Activated T-cell treated with anti-CD3 and anti-CD28 coated beads for 48 hours (primary cell): ENCODE results near the gene QRFPR.
"Not testable (repeated sequence)": the region's sequence is repeated elsewhere in the genome, so short reads cannot be mapped to it uniquely, and the experiment has no call there.

Source experiments
- DNase-seq: peaks from one replicate; pipeline ENCODE4 v3.0.0-alpha.2; 2020; ENCODE audit warnings: low read depth

The QRFPR gene

GRCh38 chr4:121380776-121381462 lies at the start of gene QRFPR:
Gene QRFPR (minus strand): TSS chr4:121381018. CDS start chr4:121380647, 371 bp downstream.
- DNase-seq = no peak

- DNase-seq = no peak
Measured at GRCh38 chr4:121428721-121429120, 47.9 kb upstream of the QRFPR start.

DNA sequence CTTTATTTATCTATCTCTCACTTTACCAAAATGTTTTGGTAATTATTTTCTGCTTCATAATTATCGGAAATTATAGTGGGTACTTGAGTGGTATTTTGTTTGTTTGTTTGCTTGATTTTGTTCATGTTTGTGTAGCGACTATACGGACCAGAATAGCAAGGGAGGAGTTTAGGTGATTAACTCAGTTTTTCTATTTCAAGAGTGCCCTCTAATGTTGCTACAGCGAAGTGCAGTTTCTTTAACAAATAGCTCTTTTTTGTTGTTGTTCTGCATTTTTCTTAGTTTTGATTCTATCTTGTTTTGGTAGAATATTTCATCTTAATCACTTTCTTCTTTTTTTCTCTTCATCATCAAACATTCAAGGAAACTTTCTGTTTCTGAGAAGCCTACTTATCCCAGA lies 40.8 kb upstream of the QRFPR start:
- DNase-seq = no peak

GRCh38 chr4:121411151-121411744 lies 30.4 kb upstream of the QRFPR start:
- no peak for DNase-seq

- not testable (repeated sequence) for DNase-seq
Measured at GRCh38 chr4:121408567-121408966, 27.7 kb upstream of the QRFPR start.

GRCh38 chr4:121400632-121401031 lies 19.8 kb upstream of the QRFPR start:
- DNase-seq = no peak

- DNase-seq = no peak
Measured at GRCh38 chr4:121397941-121398601, 17.3 kb upstream of the QRFPR start.

DNA sequence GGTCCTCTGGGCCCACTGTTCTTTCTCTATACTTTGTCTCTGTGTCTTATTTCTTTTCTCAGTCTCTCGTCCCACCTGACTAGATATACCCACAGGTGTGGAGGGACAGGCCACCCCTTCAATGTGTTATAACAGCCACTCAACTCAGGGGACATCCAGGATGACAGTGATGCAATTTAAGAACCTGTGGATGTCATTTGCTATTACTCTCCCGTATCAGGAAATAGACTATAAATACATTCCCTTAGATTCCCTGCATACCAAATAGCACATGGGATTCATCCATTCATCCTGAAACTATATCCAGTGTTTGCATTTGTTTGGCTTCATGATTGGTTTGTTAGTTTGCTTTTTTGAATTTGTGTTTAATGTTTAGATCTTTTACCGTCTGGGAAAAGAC lies 16.6 kb upstream of the QRFPR start:
- DNase-seq = no peak

GRCh38 chr4:121392426-121393086 lies 11.7 kb upstream of the QRFPR start:
- no peak for DNase-seq

DNA sequence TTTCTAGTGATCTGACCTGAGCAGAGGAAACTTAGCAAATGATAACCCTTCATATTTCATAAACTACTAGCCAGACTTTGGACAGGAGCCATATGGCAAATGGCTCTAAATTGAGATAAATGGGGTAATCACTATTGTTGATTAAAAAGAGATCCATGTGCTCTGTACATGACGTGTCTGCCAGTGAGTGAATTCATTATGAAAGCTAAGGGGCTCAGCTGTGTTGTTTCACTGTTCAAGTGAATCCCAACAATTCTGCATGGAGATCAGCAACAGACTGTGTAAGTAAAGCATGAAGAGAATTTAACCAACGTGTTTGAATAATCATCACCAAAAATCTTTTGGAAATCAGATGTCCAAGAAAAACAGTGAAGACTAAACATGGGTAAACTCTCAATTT lies 9.5 kb upstream of the QRFPR start:
- DNase-seq = no peak

DNA sequence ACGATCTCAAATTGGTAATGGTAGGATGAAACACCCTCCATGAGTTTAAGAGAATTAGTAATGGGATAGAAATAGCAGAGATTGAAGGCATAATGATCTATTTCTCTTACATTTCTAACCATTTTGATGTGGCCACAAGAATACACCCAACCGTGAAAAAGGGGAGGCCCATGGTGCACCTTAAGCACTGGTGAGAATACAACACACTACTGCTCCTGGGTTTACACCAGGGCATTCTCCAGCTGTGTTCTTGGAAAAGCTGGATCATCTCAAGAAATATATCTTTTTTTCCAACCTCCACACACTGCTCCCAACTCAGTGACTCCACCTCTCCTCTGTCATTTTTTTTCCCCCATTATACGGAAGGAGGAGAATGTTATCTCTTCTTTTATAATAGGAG lies 1.5 kb downstream of the QRFPR start:
- DNase-seq = no peak

- DNase-seq = no peak
Measured at GRCh38 chr4:121377076-121377475, 3.7 kb downstream of the QRFPR start.

DNA sequence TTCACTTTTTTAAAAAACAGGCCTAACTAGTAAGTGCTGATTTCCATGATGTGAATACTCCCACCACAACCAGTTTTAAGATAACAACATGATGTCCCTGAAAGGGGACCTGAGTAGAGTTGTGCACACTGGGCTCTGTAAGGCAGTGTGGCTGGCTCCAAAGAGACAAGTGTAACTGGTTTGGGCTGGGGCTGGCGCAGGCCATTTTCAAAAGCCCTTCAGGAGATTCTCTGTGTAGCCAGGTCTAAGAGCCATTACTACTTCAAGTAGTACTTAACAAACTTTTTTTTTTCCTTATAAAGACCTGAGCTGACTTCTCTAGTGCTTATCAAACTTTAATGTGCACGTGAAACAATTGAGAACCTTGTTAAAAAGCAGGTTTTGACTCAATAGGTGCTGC lies 4.3 kb downstream of the QRFPR start:
- no peak for DNase-seq

DNA sequence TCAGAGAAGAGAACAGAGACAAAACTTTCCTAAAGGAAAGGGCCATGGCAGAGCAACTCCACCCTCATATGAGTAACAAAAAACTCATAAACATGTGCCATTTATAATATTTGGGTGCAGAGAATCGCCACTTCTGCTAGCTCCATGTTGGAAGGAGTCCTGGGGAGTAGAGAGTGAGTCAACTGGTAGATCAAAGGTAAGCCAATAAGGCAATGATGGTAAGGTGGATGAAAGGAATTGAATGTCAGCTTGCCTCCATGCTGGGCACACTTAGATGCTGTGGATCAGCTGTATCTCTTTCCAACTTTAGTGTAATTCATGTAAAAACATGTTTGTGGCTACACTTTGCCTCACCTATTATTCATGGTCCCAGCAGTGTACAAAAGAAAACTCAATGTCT lies 4.7 kb downstream of the QRFPR start:
- no peak for DNase-seq

DNA sequence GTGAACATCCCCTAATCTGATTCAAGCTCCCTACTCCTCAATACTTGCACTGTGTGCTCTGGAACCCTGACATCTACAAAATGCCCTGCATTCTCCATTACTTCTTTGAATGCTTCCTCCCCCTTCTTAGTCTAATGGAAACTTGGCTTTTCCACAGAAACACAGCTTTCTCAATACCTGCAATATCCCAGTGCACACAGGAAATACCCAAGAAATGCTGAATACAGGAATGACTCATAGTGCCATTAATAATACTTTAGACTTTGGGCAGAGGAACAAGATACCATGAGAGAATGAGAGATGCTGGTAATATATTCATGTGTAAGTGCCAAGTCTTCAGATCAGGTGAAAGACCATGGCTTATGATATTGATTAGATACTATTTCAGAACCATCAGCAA lies 5.6 kb downstream of the QRFPR start:
- no peak for DNase-seq

GRCh38 chr4:121373841-121374240 lies 7.0 kb downstream of the QRFPR start:
- no peak for DNase-seq

DNA sequence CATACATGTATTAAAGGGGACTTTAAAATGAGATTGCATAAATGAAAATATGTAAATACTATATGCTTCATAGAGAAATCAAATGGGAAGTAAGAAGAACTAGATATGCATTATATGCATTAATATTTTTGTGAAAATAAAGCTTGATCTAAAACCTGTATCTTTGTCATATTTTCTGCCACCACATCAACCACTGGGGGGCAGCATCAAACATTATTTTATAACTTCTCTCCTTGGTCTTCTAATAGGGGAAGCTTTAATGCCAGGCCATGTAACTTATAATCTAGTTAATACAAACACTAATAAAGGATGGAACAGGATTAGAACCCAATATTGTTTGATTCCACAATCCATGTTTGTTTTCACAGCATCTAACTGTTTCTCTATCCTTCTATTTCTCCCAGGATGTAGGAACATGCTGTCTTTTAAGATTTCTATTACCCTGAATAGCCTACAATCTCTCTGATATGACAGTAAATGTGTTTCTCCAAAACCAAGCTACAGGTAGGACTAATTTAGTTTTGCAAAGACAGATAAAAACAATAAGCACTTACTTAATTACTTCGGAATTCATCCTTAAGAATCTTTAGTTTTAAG lies 10.0 kb downstream of the QRFPR start:
- no peak for DNase-seq

- DNase-seq = no peak
Measured at GRCh38 chr4:121360495-121360894, 20.3 kb downstream of the QRFPR start.

GRCh38 chr4:121358473-121358872 lies 22.3 kb downstream of the QRFPR start:
- DNase-seq = no peak

DNA sequence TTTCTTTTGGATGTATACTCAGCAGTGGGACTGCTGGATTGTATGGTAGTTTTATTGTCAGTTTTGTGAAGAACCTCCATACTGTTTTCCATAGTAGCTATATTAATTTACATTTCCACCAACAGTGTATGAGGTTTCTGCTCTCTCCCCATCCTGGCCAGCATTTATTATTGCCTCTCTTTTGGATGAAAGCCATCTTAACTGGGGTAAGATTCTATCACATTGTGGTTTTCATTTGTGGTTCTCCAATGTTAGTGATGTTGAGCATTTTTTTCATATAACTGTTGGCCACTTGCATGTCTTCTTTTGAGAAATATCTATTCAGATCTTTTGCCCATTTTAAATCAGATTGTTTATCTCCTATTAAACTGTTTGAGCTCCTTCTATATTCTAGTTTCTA lies 27.6 kb downstream of the QRFPR start:
- DNase-seq = no peak

DNA sequence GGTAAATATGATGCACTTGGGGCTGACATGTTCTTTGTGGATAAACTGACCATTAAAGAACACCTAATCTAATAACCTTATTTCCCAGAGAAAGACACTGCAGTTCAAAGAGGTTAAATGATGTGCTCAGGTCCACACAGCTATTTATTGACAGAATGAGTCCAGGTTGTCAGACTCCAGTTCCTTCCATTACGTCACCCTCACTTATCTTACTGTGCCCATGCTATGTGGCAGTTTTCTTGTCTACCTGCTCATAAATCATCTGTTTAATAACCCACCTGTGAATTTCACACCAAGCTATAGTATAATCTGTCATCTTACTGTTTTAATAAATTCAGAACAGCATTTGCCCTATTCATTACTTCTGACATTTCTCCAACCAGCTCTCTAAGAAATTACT lies 36.7 kb downstream of the QRFPR start:
- no peak for DNase-seq

DNA sequence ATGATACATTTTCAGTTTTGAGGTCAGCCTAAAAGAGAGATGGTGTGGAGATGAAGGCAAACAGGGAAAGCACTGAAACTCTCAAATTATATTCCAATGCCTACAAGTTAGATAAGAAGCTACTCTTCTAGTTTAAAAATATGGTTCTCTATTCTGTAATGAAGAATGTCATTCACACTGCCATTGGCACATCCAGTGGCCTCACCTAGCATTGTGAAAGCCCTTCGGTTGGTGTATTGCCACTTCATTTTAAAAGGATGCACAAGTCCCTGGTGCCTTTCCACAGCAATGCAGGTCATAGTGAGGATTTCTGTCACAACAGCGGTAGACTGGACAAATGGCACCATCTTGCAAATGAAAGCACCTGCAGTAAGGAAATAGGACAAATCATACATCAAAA lies 40.6 kb downstream of the QRFPR start:
- DNase-seq = no peak

GRCh38 chr4:121339824-121340223 lies 41.0 kb downstream of the QRFPR start:
- DNase-seq = no peak
